ENCODE data around the gene CBFB. TPM values are rescaled to one million over a fixed set of nuclear protein-coding genes. Genes with fewer than 3 reads are reported as not detected.
A peak's percentile ranks its signal among the peaks of the same experiment; 100 is the strongest.

CBFB gene
- 48.8 and 77.1 TPM in 2 replicates for total RNA-seq (ENCODE audit: low replicate concordance)
- long read RNA-seq, partial matches to known transcripts, result 20 of 30 reads
- long read RNA-seq, other reads (novel, unspliced or antisense), result 4 of 30 reads

GRCh38 chr16:67028696-67029253, at the start of gene CBFB:
TSS of gene CBFB (plus strand) at chr16:67029149. CDS start at chr16:67029408, 259 bp downstream.
- peak within 1 kb of the TSS; percentile 94 for H3K4me3 Mint-ChIP-seq
- H3K36me3 Mint-ChIP-seq, result peaks cover 11% of the 10 kb centered on the region
- peak; percentile 50 for TF ChIP-seq CTCF (conservative IDR thresholded peaks at IDR 0.05)
- no peaks in the 10 kb centered on the region for H3K27me3 Mint-ChIP-seq
- H3K4me1 Mint-ChIP-seq (ENCODE audit: unreplicated experiment), result peaks cover 40% of the 10 kb centered on the region
- peak within 1 kb of the TSS; percentile 76 for H3K27ac Mint-ChIP-seq
- DNase-seq (ENCODE audit: extremely low spot score, unreplicated experiment), result peak; percentile 93
- H3K9me3 Mint-ChIP-seq, result no peaks in the 10 kb centered on the region

GRCh38 chr16:66983033-66983432, 45.9 kb upstream of the CBFB start:
- H3K36me3 Mint-ChIP-seq, result no peaks in the 10 kb centered on the region
- TF ChIP-seq CTCF (conservative IDR thresholded peaks at IDR 0.05), result no peak
- H3K4me1 Mint-ChIP-seq (ENCODE audit: unreplicated experiment), result no peaks in the 10 kb centered on the region

DNA sequence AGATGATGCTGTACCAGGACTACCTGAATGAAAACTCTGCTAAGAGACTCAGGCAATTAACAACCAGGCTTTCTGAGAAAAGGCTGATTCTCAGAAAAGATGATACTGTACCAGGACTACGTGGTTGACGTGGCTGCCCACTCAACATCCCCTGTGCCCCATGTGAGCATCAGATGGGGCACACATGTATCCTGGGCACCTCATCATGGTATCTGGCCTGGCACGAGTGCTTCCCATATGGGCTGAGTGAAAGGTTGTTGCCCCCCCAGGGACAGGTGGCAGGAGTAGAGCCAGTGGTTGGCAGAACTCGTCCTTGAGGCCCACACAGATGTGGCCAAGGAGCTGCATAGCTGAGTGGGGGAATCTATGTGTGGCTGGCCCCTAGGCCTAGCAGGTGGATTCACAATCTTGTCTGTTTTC, 44.0 kb upstream of the CBFB start:
- H3K4me3 Mint-ChIP-seq, result no peak overlapping the region
- H3K27me3 Mint-ChIP-seq, result peaks cover 23% of the 10 kb centered on the region
- TF ChIP-seq CTCF (conservative IDR thresholded peaks at IDR 0.05), result no peak
- no peaks in the 10 kb centered on the region for H3K9me3 Mint-ChIP-seq
- H3K4me1 Mint-ChIP-seq (ENCODE audit: unreplicated experiment), result no peaks in the 10 kb centered on the region
- no peak overlapping the region for H3K27ac Mint-ChIP-seq
- DNase-seq (ENCODE audit: extremely low spot score, unreplicated experiment), result no peak
- H3K36me3 Mint-ChIP-seq, result no peaks in the 10 kb centered on the region

More at GRCh38 chr16:66983033-66983432, 45.9 kb upstream of the CBFB start:
- DNase-seq (ENCODE audit: extremely low spot score, unreplicated experiment), result no peak
- no peak overlapping the region for H3K27ac Mint-ChIP-seq
- no peaks in the 10 kb centered on the region for H3K9me3 Mint-ChIP-seq
- peaks cover 20% of the 10 kb centered on the region for H3K27me3 Mint-ChIP-seq
- no peak overlapping the region for H3K4me3 Mint-ChIP-seq

DNA sequence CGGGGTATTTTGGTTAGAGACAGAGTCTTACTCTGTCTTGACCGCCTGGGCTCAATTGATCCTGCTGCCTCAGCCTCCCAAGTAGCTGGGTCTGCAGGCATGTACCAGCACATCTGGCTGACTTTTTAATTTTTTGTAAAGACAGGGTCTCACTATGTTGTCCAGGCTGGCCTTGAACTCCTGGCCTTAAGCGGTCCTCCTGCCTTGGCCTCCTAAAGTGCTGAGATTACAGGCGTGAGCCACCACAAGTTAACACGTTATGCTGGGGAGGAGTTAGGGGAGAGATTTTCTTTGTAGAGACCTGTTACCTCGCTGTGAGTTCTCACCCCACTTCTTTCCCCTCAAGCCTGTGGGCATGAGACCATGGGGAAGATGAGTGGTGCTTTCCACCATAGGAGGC, 42.4 kb upstream of the CBFB start:
- Mint-ChIP-seq H3K36me3 (no peaks in the 10 kb centered on the region), H3K4me3 (no peak overlapping the region), H3K27ac (no peak overlapping the region), H3K9me3 (no peaks in the 10 kb centered on the region), H3K27me3 (peaks cover 12% of the 10 kb centered on the region), H3K4me1 (ENCODE audit: unreplicated experiment) (no peaks in the 10 kb centered on the region)
- TF ChIP-seq CTCF (conservative IDR thresholded peaks at IDR 0.05), result no peak
- no peak for DNase-seq (ENCODE audit: extremely low spot score, unreplicated experiment)

GRCh38 chr16:66988197-66988788, 40.7 kb upstream of the CBFB start, which contains the start of gene CES4A:
TSS of gene CES4A (plus strand) at chr16:66988589. CDS start at chr16:66988773, 184 bp downstream.
- Mint-ChIP-seq H3K4me1 (ENCODE audit: unreplicated experiment) (no peaks in the 10 kb centered on the region), H3K36me3 (no peaks in the 10 kb centered on the region), H3K27me3 (peaks cover 8% of the 10 kb centered on the region), H3K4me3 (no peak within 1 kb of the TSS), H3K9me3 (no peaks in the 10 kb centered on the region), H3K27ac (no peak within 1 kb of the TSS)
- DNase-seq (ENCODE audit: extremely low spot score, unreplicated experiment), result no peak
- TF ChIP-seq CTCF (conservative IDR thresholded peaks at IDR 0.05), result no peak

All from type B pancreatic cell (in vitro differentiated cells).